Body of pancreas (tissue), 4 donors: ENCODE measurements around the gene DNAH12. TPM values are rescaled to one million over a fixed set of nuclear protein-coding genes. Genes with fewer than 3 reads are reported as not detected.

Experiments used
- ATAC-seq: fragments of 150-250 bp; one replicate; pipeline ENCODE4 v1.9.1; 2016
- DNase-seq, 4 donors: peaks; one replicate each; pipeline ENCODE4 v3.0.0-alpha.2; 2019
- H3K27ac ChIP-seq, 4 donors: fragments of 200-600 bp; sonication (generic); 1 replicate in 3 of 4; 2 replicates in 1 of 4; pipeline versions ENCODE4 v1.5.1 to v1.6.1; 2016 to 2019; ENCODE audit warnings: mild to moderate bottlenecking in 1 of 4, mixed read lengths in 1 of 4, moderate library complexity in 1 of 4
- H3K27me3 ChIP-seq, 2 donors: fragments of 200-600 bp; sonication (generic); one replicate each; pipeline ENCODE4 v1.6.0; 2016; ENCODE audit warnings: mild to moderate bottlenecking in 1 of 2
- H3K36me3 ChIP-seq, 2 donors: fragments of 200-600 bp; sonication (generic); replicated peaks in 1 of 2; 2 replicates each; pipeline ENCODE4 v1.5.1; 2016; ENCODE audit warnings: low read depth in 2 of 2; ENCODE audit not compliant: insufficient read depth in 1 of 2
- H3K4me1 ChIP-seq: fragments of 200-600 bp; sonication (generic); one replicate; pipeline ENCODE4 v1.6.0; 2016
- H3K4me3 ChIP-seq, 2 donors: fragments of 200-600 bp; sonication (generic); 1 replicate in 1 of 2; 2 replicates in 1 of 2; pipeline ENCODE4 v1.5.1; 2016 to 2019
- H3K9me3 ChIP-seq, 3 donors: fragments of 200-600 bp; sonication (generic); 1 replicate in 2 of 3; 2 replicates in 1 of 3; pipeline ENCODE4 v1.5.1; 2016
- CTCF ChIP-seq, 7 experiments: fragments of 450-650 bp in 4 of 7; fragments of 200-600 bp in 3 of 7; sonication (generic) in 3 of 7; IDR thresholded peaks; one replicate each; pipeline ENCODE4 v1.5.1; 2016 to 2019; ENCODE audit warnings: antibody characterized with exemption in 7 of 7
- POLR2A ChIP-seq, 3 donors: fragments of 450-650 bp; IDR thresholded peaks; one replicate each; pipeline ENCODE4 v1.6.1; 2016; ENCODE audit warnings: antibody characterized with exemption in 3 of 3, mild to moderate bottlenecking in 2 of 3
- WGBS, 2 donors: methylation state at CpG; one replicate each; pipeline ENCODE4 v1.1.5; 2017; 5-methylcytosine and 5-hydroxymethylcytosine counted together
- intact Hi-C: fragments of 100-400 bp; cut with DNase I; formaldehyde crosslinking; loops from one replicate; pipeline ENCODE4 v1.15.1; 2023
- total RNA-seq, 2 donors: library from RNA; depleted of rRNA; stranded (reverse); fragments of >200 nt; gene quantifications; one replicate each; pipeline ENCODE4 v1.1.0, GENCODE V29; 2016

The DNAH12 gene
- total RNA-seq, 2 donors from 2014 or later = 0.52 to 0.99 TPM

DNA sequence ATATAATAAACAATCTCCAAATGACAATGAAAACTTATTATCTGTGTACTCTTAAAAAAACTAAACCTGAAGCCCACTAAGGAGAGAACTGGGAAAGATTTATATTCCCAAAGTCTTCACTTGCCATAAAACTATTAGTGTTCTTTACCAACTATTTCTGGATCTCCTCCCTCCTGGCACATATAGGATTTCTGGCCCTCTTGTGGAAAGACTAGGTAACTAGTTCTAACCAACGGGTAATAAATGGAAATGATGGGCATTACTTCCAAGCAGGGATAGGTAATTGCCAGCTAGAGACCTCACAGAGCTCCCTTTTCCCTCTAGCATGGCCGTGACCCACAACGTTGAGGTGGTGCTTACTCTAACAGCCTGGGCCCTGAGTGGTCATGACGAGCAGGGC lies 110.1 kb downstream of the DNAH12 start:
- DNase-seq (peak in 1 of 4 donors; percentile 5), ATAC-seq (no peak)
- 39 to 42% methylated on average over 4 of the region's 4 CpGs for WGBS, 2 donors
- Histone ChIP-seq H3K9me3 (no peaks in the 10 kb centered on the region), H3K4me3 (no peak overlapping the region), H3K27me3 (no peaks in the 10 kb centered on the region), H3K4me1 (no peaks in the 10 kb centered on the region), H3K27ac (no peak overlapping the region), H3K36me3 (no peaks in the 10 kb centered on the region)
- intact Hi-C loops = no loop called here
- TF ChIP-seq POLR2A (IDR thresholded peaks at IDR 0.05) = no peak
- TF ChIP-seq CTCF (IDR thresholded peaks at IDR 0.05) = peak in 5 of 7 experiments; percentile 18 to 48 (median 44)

- Histone ChIP-seq H3K9me3 (no peaks in the 10 kb centered on the region), H3K36me3 (no peaks in the 10 kb centered on the region), H3K27ac (no peak overlapping the region), H3K4me3 (no peak overlapping the region), H3K4me1 (no peaks in the 10 kb centered on the region), H3K27me3 (no peaks in the 10 kb centered on the region)
- no peak for ATAC-seq
- intact Hi-C loops = no loop called here
- no peak for DNase-seq
- WGBS, 2 donors = 71 to 92% methylated on average over 3 of the region's 3 CpGs
- TF ChIP-seq CTCF (IDR thresholded peaks at IDR 0.05) = no peak
- TF ChIP-seq POLR2A (IDR thresholded peaks at IDR 0.05) = no peak
Observed at GRCh38 chr3:57423335-57423734, 120.8 kb downstream of the DNAH12 start.

DNA sequence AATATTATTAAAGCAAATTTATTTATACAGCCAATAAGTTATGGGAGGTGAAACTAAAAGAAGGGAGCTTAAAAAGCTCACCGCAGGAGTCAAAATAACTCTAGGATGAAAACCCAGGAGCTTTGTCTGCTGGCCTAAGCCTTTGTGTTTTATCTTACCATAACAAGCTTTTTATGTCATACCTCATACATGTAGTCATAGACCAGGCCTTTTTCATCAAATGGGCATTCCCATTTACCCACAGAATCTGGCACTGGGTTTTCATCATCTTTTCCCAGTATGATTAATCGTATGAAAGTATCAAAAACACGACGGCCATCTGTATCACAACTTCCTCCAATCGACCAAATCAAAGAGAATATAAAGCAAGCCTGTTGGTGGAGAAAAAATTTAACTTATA lies 122.8 kb downstream of the DNAH12 start:
- H3K36me3 ChIP-seq = no peaks in the 10 kb centered on the region
- no peak for TF ChIP-seq CTCF (IDR thresholded peaks at IDR 0.05)
- TF ChIP-seq POLR2A (IDR thresholded peaks at IDR 0.05) = no peak
- H3K27ac ChIP-seq = no peak overlapping the region
- no peaks in the 10 kb centered on the region for H3K9me3 ChIP-seq
- no peak overlapping the region for H3K4me3 ChIP-seq
- 55 to 62% methylated on average over 5 of the region's 5 CpGs for WGBS, 2 donors
- DNase-seq (no peak), ATAC-seq (no peak)
- H3K4me1 ChIP-seq = no peaks in the 10 kb centered on the region
- intact Hi-C loops = no loop called here
- no peaks in the 10 kb centered on the region for H3K27me3 ChIP-seq

DNA sequence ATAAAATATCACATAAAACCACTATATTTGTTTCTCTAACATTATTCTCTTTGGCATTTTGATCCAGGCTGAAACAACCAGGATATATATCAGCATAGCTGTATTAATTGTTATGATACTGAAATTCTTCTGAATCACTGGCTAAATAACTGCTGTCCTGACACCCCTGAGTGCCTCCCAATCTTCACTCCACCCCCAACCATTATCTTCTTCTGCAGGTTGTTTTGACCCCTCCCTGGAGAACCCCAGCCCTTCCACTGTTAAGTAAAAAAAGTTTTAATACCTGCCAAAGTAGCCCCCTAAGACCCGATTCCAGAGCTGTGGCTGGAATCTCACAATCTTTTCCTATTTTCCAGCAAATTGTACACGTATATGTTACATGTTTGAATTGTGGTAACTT lies 124.1 kb downstream of the DNAH12 start:
- TF ChIP-seq POLR2A (IDR thresholded peaks at IDR 0.05) (no peak), CTCF (IDR thresholded peaks at IDR 0.05) (no peak)
- 78 to 79% methylated on average over 2 of the region's 2 CpGs for WGBS, 2 donors
- no peaks in the 10 kb centered on the region for H3K4me1 ChIP-seq

DNA sequence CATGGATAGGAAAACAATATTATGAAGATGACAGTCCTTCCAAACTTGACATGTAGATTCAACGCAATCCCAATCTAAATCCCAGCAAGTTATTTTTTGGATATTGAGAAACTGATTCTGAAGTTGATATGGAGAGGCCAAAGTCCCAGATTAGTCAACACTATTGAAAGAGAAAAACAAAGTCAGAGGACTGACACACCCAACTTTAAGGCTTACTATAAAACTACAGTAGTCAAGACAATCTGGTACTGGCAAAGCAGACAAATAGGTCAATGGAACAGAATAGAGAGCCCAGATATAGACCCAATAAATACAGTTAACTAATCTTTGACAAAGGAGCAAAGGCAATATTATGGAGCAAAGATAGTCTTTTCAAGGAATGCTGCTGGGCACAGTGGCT lies 132.4 kb downstream of the DNAH12 start:
- intact Hi-C loops = no loop called here
- no peak for DNase-seq
- no peak for ATAC-seq
- Histone ChIP-seq H3K4me1 (no peaks in the 10 kb centered on the region), H3K36me3 (no peaks in the 10 kb centered on the region), H3K27ac (no peak overlapping the region), H3K27me3 (no peaks in the 10 kb centered on the region), H3K9me3 (no peaks in the 10 kb centered on the region), H3K4me3 (no peak overlapping the region)
- WGBS, 2 donors = 62 to 88% methylated on average over 1 of the region's 1 CpG
- no peak for TF ChIP-seq CTCF (IDR thresholded peaks at IDR 0.05)
- TF ChIP-seq POLR2A (IDR thresholded peaks at IDR 0.05) = no peak

More for the DNA sequence above, 124.1 kb downstream of the DNAH12 start:
- intact Hi-C loops = no loop called here
- H3K9me3 ChIP-seq = no peaks in the 10 kb centered on the region
- no peak overlapping the region for H3K27ac ChIP-seq
- no peaks in the 10 kb centered on the region for H3K36me3 ChIP-seq
- no peaks in the 10 kb centered on the region for H3K27me3 ChIP-seq
- ATAC-seq (no peak), DNase-seq (no peak)
- no peak overlapping the region for H3K4me3 ChIP-seq
